Heart right ventricle (tissue), 16 donors: ENCODE data around the gene TKT. TPM values are rescaled to one million over a fixed set of nuclear protein-coding genes. Genes with fewer than 3 reads are reported as not detected.

ENCODE experiments used
- ATAC-seq, 8 donors: fragments of 200-7000 bp; cut with Tn5 transposase; one replicate each; pipeline ENCODE4 v1.9.1; 2020; ENCODE audit warnings: mild to moderate bottlenecking in 8 of 8, moderate library complexity in 8 of 8, moderate number of reproducible peaks in 1 of 8
- DNase-seq, 2 donors: peaks; one replicate each; pipeline ENCODE4 v3.0.0-alpha.2; 2020
- H3K27ac ChIP-seq, 10 donors: fragments of 200-600 bp; sonication (generic) in 2 of 10; one replicate each; pipeline versions ENCODE4 v1.5.0 to v1.8.0; 2020 to 2022; ENCODE audit warnings: mild to moderate bottlenecking in 3 of 10
- H3K27me3 ChIP-seq, 7 donors: fragments of 200-600 bp; one replicate each; pipeline ENCODE4 v1.8.0; 2021 to 2022; ENCODE audit warnings: mild to moderate bottlenecking in 2 of 7
- H3K36me3 ChIP-seq, 9 donors: fragments of 200-600 bp; sonication (generic) in 1 of 9; one replicate each; pipeline versions ENCODE4 v1.5.0 to v1.8.0; 2020 to 2022; ENCODE audit warnings: mild to moderate bottlenecking in 2 of 9
- H3K4me1 ChIP-seq, 9 donors: fragments of 200-600 bp; sonication (generic) in 1 of 9; one replicate each; pipeline versions ENCODE4 v1.5.0 to v1.8.0; 2020 to 2022; ENCODE audit warnings: mild to moderate bottlenecking in 4 of 9
- H3K4me3 ChIP-seq, 10 donors: fragments of 200-600 bp; sonication (generic) in 2 of 10; one replicate each; pipeline versions ENCODE4 v1.5.0 to v1.8.0; 2020 to 2022; ENCODE audit warnings: mild to moderate bottlenecking in 7 of 10, moderate library complexity in 2 of 10
- H3K9me3 ChIP-seq, 11 donors: fragments of 200-600 bp in 10 of 11; sonication (generic) in 2 of 11; one replicate each; pipeline versions ENCODE4 v1.5.0 to v1.8.0; 2013 to 2022; ENCODE audit warnings: mild to moderate bottlenecking in 2 of 11, control low read depth in 1 of 11, moderate library complexity in 1 of 11
- CTCF ChIP-seq, 9 donors: fragments of 200-600 bp; sonication (generic) in 2 of 9; IDR thresholded peaks; one replicate each; pipeline versions ENCODE4 v1.5.0 to v1.8.0; 2021 to 2022; ENCODE audit warnings: antibody characterized with exemption in 9 of 9, mild to moderate bottlenecking in 5 of 9, moderate library complexity in 1 of 9
- WGBS, 2 donors: extraction: QIAGEN DNeasy Blood & Tissue Kit; methylation state at CpG; one replicate each; pipeline ENCODE4 v1.1.7; 2013; ENCODE audit warnings: inconsistent platforms in 1 of 2; 5-methylcytosine and 5-hydroxymethylcytosine counted together
- intact Hi-C, 10 donors: fragments of 100-400 bp; cut with DNase I; formaldehyde crosslinking; loops; one replicate each; pipeline versions ENCODE4 v1.11.1 to v1.14.2; 2022
- polyA plus RNA-seq, 2 donors: library from polyadenylated mRNA; stranded (reverse); fragments of 200-250 nt; gene quantifications; one replicate each; pipeline ENCODE4 v1.2.3, GENCODE V29; 2013
- total RNA-seq, 10 donors: library from RNA; stranded (reverse); fragmentation: NEBNext Ultra II Directional in 3 of 10; extraction: Animal tissue kit (Norgen Biotek cat#: 25700) in 3 of 10; gene quantifications; one replicate each; pipeline versions ENCODE4 v1.2.1 to v1.2.4, GENCODE V29; 2021 to 2023
- donor health status: Arrhythmogenic right ventricular cardiomyopathy.
- donor health status: ischemic (EF 13 %, LVEDD 7.1; RV severe dilation, severe dysfunction).
- donor health status: healthy with polysubstance abuse.
- donor health status: DM: no; HTN: yes; CAD: no.
- donor health status: DM: no; HTN: no; CAD: no.
- donor health status: ischemic (EF 25% LVEDD 6.9; RV normal size, moderate dysfunction).
- donor health status: ischemic (EF 25% LVEDD 5.7; RV mildly dilated, moderate dysfunction).
- donor health status: healthy.
- donor health status: DM: yes; HTN: yes; CAD: no.
- donor health status: Ischemic cardiomyopathy.
- donor health status: ischemic (EF 35%, LVEDD 5.7; RV mildly dilated, moderate dysfunction).
- donor health status: nonischemic (EF 11% LVEDD 7.7; RV severe dilation, severe dysfunction).
- donor health status: DM: yes; HTN: yes; CAD: no.
- donor health status: PGD.
- donor health status: ischemic (EF 29% LVEDD 5.4; RV normal size, mild dysfunction).
- donor health status: nonischemic (EF 23%, LVEDD 6.1; RV moderate dilation, normal function).

The TKT gene
- total and polyA plus RNA-seq, 12 donors = 16.5 to 91.4 (median 31.2) TPM

GRCh38 chr3:53238886-53239285 lies 16.9 kb downstream of the TKT start:
- H3K9me3 ChIP-seq = no peaks in the 10 kb centered on the region
- intact Hi-C loops = no loop called here
- no peaks in the 10 kb centered on the region for H3K27me3 ChIP-seq
- H3K27ac ChIP-seq = peak overlapping the region in 3 of 10 donors; percentile 19 to 73 (median 26)
- no peak for TF ChIP-seq CTCF (IDR thresholded peaks at IDR 0.05)
- ATAC-seq (no peak), DNase-seq (no peak)
- no peak overlapping the region for H3K4me3 ChIP-seq
- peaks cover 0 to 82% (median 40%) of the 10 kb centered on the region in 9 donors for H3K36me3 ChIP-seq
- peaks cover 7 to 88% (median 46%) of the 10 kb centered on the region in 9 donors for H3K4me1 ChIP-seq
- WGBS, 2 donors = 88 to 91% methylated on average over 4 of the region's 4 CpGs

- no peak for DNase-seq
- no peaks in the 10 kb centered on the region for H3K9me3 ChIP-seq
- H3K27ac ChIP-seq = peak overlapping the region in 3 of 10 donors; percentile 19 to 73 (median 26)
- no peak overlapping the region for H3K4me3 ChIP-seq
- intact Hi-C loops = no loop called here
- no peaks in the 10 kb centered on the region for H3K27me3 ChIP-seq
- WGBS, 2 donors = 87 to 96% methylated on average over 6 of the region's 6 CpGs
- peak in 2 of 8 donors; percentile 3 to 10 for ATAC-seq
- peaks cover 0 to 89% (median 43%) of the 10 kb centered on the region in 9 donors for H3K36me3 ChIP-seq
- no peak for TF ChIP-seq CTCF (IDR thresholded peaks at IDR 0.05)
- peaks cover 7 to 88% (median 40%) of the 10 kb centered on the region in 9 donors for H3K4me1 ChIP-seq
These were observed 17.6 kb downstream of the TKT start for GRCh38 chr3:53238051-53238850.

- 56% methylated on average over 9 of the region's 9 CpGs for WGBS, 2 donors
- Histone ChIP-seq H3K27ac (peak overlapping the region in 9 of 10 donors; percentile 39 to 87 (median 63)), H3K4me3 (no peak overlapping the region), H3K36me3 (peaks cover 0 to 98% (median 55%) of the 10 kb centered on the region in 9 donors), H3K9me3 (no peaks in the 10 kb centered on the region), H3K4me1 (peaks cover 7 to 72% (median 20%) of the 10 kb centered on the region in 9 donors), H3K27me3 (no peaks in the 10 kb centered on the region)
- DNase-seq (peak; percentile 49 to 73), ATAC-seq (peak; percentile 72 to 90 (median 83))
- TF ChIP-seq CTCF (IDR thresholded peaks at IDR 0.05) = no peak
- intact Hi-C loops = no loop called here
These were observed 19.5 kb downstream of the TKT start for GRCh38 chr3:53236112-53236841.

- no peak for ATAC-seq
- Histone ChIP-seq H3K4me3 (no peak overlapping the region), H3K9me3 (no peaks in the 10 kb centered on the region), H3K4me1 (peaks cover 7 to 65% (median 14%) of the 10 kb centered on the region in 9 donors), H3K27ac (peak overlapping the region in 7 of 10 donors; percentile 48 to 87 (median 72)), H3K36me3 (peaks cover 0 to 98% (median 56%) of the 10 kb centered on the region in 9 donors), H3K27me3 (no peaks in the 10 kb centered on the region)
- no peak for TF ChIP-seq CTCF (IDR thresholded peaks at IDR 0.05)
- intact Hi-C loops = no loop called here
- 77 to 86% methylated on average over 6 of the region's 6 CpGs for WGBS, 2 donors
- no peak for DNase-seq
These were observed 20.3 kb downstream of the TKT start for GRCh38 chr3:53235545-53235944.
